ENCODE results near the gene SKIC8.

The SKIC8 gene

DNA sequence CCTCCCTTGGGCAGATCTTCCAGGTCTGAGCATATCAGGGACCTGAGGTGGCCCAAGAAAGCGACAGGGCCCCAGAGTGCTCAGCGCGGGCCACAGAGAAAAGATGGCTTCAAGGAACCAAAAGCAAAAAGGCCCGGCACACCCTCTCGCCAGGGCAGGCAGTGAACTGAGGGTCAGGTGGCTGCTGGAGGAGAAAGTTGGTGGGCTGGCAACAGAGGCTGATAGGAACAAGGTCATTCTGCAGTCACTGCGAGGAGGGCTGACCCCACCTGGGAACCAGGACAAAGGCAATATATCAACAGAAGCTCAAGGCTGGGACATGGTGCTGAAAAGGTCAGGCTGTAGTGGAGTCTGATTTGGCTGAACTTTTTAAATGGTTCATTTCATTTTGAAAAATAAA is 62.3 kb downstream of the SKIC8 start:
- TF ChIP-seq YY1 (IDR thresholded peaks at IDR 0.05; ENCODE audit: low read depth) (no peak), ZBTB7A (IDR thresholded peaks at IDR 0.05; ENCODE audit: low read depth) (no peak), EP300 (IDR thresholded peaks at IDR 0.05; ENCODE audit: borderline replicate concordance) (no peak), RAD21 (IDR thresholded peaks at IDR 0.05; ENCODE audit: low read depth) (no peak), TAF1 (IDR thresholded peaks at IDR 0.05; ENCODE audit: low read depth) (no peak), EGR1 (IDR thresholded peaks at IDR 0.05) (no peak), TCF12 (IDR thresholded peaks at IDR 0.05; ENCODE audit: low read depth) (no peak), TEAD4 (IDR thresholded peaks at IDR 0.05) (no peak), FOXM1 (IDR thresholded peaks at IDR 0.05; ENCODE audit: borderline replicate concordance, low read depth) (no peak), NFIC (IDR thresholded peaks at IDR 0.05) (no peak), CEBPB (IDR thresholded peaks at IDR 0.05) (no peak), CREB1 (IDR thresholded peaks at IDR 0.05; ENCODE audit: low read depth) (no peak)
- TF ChIP-seq, protein P1, sequence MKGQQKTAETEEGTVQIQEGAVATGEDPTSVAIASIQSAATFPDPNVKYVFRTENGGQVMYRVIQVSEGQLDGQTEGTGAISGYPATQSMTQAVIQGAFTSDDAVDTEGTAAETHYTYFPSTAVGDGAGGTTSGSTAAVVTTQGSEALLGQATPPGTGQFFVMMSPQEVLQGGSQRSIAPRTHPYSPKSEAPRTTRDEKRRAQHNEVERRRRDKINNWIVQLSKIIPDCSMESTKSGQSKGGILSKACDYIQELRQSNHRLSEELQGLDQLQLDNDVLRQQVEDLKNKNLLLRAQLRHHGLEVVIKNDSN (IDR thresholded peaks at IDR 0.05) = no peak
- TF ChIP-seq, protein P2, sequence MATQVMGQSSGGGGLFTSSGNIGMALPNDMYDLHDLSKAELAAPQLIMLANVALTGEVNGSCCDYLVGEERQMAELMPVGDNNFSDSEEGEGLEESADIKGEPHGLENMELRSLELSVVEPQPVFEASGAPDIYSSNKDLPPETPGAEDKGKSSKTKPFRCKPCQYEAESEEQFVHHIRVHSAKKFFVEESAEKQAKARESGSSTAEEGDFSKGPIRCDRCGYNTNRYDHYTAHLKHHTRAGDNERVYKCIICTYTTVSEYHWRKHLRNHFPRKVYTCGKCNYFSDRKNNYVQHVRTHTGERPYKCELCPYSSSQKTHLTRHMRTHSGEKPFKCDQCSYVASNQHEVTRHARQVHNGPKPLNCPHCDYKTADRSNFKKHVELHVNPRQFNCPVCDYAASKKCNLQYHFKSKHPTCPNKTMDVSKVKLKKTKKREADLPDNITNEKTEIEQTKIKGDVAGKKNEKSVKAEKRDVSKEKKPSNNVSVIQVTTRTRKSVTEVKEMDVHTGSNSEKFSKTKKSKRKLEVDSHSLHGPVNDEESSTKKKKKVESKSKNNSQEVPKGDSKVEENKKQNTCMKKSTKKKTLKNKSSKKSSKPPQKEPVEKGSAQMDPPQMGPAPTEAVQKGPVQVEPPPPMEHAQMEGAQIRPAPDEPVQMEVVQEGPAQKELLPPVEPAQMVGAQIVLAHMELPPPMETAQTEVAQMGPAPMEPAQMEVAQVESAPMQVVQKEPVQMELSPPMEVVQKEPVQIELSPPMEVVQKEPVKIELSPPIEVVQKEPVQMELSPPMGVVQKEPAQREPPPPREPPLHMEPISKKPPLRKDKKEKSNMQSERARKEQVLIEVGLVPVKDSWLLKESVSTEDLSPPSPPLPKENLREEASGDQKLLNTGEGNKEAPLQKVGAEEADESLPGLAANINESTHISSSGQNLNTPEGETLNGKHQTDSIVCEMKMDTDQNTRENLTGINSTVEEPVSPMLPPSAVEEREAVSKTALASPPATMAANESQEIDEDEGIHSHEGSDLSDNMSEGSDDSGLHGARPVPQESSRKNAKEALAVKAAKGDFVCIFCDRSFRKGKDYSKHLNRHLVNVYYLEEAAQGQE (IDR thresholded peaks at IDR 0.05; ENCODE audit: low read depth) = no peak
- TF ChIP-seq, protein P3, sequence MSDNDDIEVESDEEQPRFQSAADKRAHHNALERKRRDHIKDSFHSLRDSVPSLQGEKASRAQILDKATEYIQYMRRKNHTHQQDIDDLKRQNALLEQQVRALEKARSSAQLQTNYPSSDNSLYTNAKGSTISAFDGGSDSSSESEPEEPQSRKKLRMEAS (IDR thresholded peaks at IDR 0.05) = no peak

DNA sequence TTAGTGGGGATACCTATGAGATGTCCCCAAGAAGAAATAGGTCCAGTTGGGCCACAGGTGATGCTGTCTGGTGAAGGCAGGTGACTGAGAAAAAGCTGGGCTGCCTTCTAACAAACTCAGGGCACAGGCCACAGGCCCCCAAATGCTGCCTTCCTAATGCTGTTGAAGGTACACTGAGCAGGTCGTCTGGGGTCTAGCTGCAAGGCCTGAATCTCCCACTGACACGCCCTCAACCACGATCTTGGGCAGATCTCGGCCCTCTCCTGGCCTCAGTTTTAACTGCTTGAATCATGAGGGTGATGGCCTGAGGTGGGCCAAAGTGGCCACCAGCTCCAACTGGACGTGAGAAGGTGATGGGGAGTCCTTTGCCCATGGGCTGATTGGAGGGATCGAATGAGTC is 62.9 kb downstream of the SKIC8 start:
- TF ChIP-seq, protein P3 (IDR thresholded peaks at IDR 0.05) = no peak

DNA sequence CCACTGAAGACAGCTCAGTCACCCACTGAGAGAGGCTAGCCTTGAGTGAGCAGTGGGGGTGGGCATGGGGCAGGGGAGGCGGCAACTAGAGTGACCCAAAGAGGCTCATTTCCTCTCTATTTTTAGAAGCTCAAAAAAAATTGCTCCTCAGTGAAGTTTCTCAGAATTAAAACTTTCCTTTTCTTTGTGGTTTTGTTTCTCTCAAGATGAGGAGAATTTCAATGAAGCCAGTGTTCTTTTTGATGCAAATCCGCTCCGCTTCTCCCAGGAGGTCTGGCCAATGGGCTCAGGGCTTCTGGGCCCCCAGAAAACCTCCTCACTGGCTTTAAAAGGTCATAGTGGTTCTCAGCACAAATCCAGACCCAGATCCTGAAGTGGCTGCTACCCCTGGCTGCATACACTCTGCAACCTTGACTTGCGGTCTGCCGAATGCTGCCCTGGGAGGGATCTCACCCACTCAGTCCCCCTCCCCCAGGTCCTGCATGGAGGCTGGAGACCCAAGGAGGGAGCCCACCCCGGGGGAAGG is 64.8 kb downstream of the SKIC8 start, which contains the start of gene ACSBG1:
TSS of gene ACSBG1 (minus strand) at position 51 of the 526 bp plus-strand sequence. CDS start 64 bp downstream, outside the sequence.
- TF ChIP-seq RAD21 (IDR thresholded peaks at IDR 0.05; ENCODE audit: low read depth) = no peak
- no peak for TF ChIP-seq YY1 (IDR thresholded peaks at IDR 0.05; ENCODE audit: low read depth)
- no peak for TF ChIP-seq EP300 (IDR thresholded peaks at IDR 0.05; ENCODE audit: borderline replicate concordance)
- TF ChIP-seq CREB1 (IDR thresholded peaks at IDR 0.05; ENCODE audit: low read depth) = no peak
- no peak for TF ChIP-seq TAF1 (IDR thresholded peaks at IDR 0.05; ENCODE audit: low read depth)
- no peak for TF ChIP-seq EGR1 (IDR thresholded peaks at IDR 0.05)
- no peak for TF ChIP-seq TCF12 (IDR thresholded peaks at IDR 0.05; ENCODE audit: low read depth)
- no peak for TF ChIP-seq TEAD4 (IDR thresholded peaks at IDR 0.05)
- TF ChIP-seq, protein P1 (IDR thresholded peaks at IDR 0.05) = no peak
- TF ChIP-seq ZBTB7A (IDR thresholded peaks at IDR 0.05; ENCODE audit: low read depth) = no peak

DNA sequence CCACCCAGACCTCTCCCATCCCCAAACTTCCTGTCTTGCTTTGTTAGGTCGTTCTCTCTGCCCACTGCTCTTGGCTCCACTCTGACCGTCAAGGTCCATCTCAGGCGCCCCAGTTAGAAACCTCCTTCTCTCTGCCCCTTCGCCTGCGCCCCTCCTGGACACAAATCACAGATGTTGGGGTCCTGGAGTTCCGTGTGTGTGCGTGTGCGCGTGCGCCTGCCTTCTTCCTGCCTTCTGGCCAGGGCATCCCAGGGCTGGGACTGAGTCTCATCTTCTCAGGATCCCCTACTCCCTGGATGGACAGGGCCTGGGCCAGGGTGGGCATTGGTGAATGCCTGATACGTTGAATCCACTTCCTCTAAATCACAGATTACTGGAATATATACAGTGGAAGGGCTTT is 65.9 kb downstream of the SKIC8 start:
- TF ChIP-seq CREB1 (IDR thresholded peaks at IDR 0.05; ENCODE audit: low read depth) (no peak), TEAD4 (IDR thresholded peaks at IDR 0.05) (no peak), TAF1 (IDR thresholded peaks at IDR 0.05; ENCODE audit: low read depth) (no peak), RAD21 (IDR thresholded peaks at IDR 0.05; ENCODE audit: low read depth) (no peak), TCF12 (IDR thresholded peaks at IDR 0.05; ENCODE audit: low read depth) (no peak), FOXM1 (IDR thresholded peaks at IDR 0.05; ENCODE audit: borderline replicate concordance, low read depth) (no peak), ZBTB7A (IDR thresholded peaks at IDR 0.05; ENCODE audit: low read depth) (no peak), YY1 (IDR thresholded peaks at IDR 0.05; ENCODE audit: low read depth) (no peak), EP300 (IDR thresholded peaks at IDR 0.05; ENCODE audit: borderline replicate concordance) (no peak), EGR1 (IDR thresholded peaks at IDR 0.05) (no peak)
- TF ChIP-seq, protein P1 (IDR thresholded peaks at IDR 0.05) = no peak

All from Ishikawa (cell line).